IMR-90 (cell line): ENCODE results near the gene CREBBP. TPM values are rescaled to one million over a fixed set of nuclear protein-coding genes. Genes with fewer than 3 reads are reported as not detected.

Source experiments
- ATAC-seq: fragments of 200-7000 bp; cut with Tn5 transposase; 2 replicates; pipeline ENCODE4 v1.9.1; 2020; ENCODE audit warnings: low read depth, mild to moderate bottlenecking, moderate library complexity
- BruUV-seq: library from RNA; stranded (reverse); fragments of 400-500 nt; replicated peaks from 2 replicates; lab custom pipeline; 2021; lab: Mats Ljungman, UMichigan
- CTCF ChIA-PET: fragments of 300-600 bp; formaldehyde crosslinking; extraction: SDS; loops from one replicate; lab custom pipeline; 2021; ENCODE audit warnings: antibody characterized with exemption; lab: Yijun Ruan, JAX
- POLR2A ChIA-PET: fragments of 300-600 bp; sonication (Branson Sonifier 250); formaldehyde crosslinking; loops from one replicate; lab custom pipeline; 2022; ENCODE audit warnings: antibody characterized with exemption; ENCODE audit not compliant: unreplicated experiment; lab: Charles Lee
- DNase-seq: peaks from one replicate; pipeline ENCODE4 v3.0.0; 2013
- H2AFZ ChIP-seq: replicated peaks from 2 replicates; pipeline ENCODE3; 2013; ENCODE audit warnings: low read length, mild to moderate bottlenecking; ENCODE audit not compliant: poor library complexity
- H2AK5ac ChIP-seq: 2 replicates; pipeline ENCODE4 v1.6.1; 2013; ENCODE audit warnings: low read depth, low read length, inconsistent platforms
- H2AK9ac ChIP-seq: replicated peaks from 2 replicates; pipeline ENCODE3; 2013; ENCODE audit warnings: mild to moderate bottlenecking, low read depth, low read length, moderate library complexity; ENCODE audit not compliant: poor library complexity
- H2BK120ac ChIP-seq: 2 replicates; pipeline ENCODE4 v1.6.1; 2013; ENCODE audit warnings: low read depth, low read length, inconsistent platforms
- H2BK15ac ChIP-seq: 3 replicates; pipeline ENCODE4 v1.6.1; 2013; ENCODE audit warnings: low read depth, low read length, inconsistent platforms
- H2BK20ac ChIP-seq: 2 replicates; pipeline ENCODE4 v1.6.1; 2013; ENCODE audit warnings: low read depth, mild to moderate bottlenecking, inconsistent platforms, low read length, moderate library complexity
- H2BK5ac ChIP-seq: 2 replicates; pipeline ENCODE4 v1.6.1; 2013; ENCODE audit warnings: mild to moderate bottlenecking, low read depth, low read length, inconsistent platforms; ENCODE audit not compliant: poor library complexity, severe bottlenecking
- H3K14ac ChIP-seq: replicated peaks from 2 replicates; pipeline ENCODE4 v1.6.1; 2013; ENCODE audit warnings: low read depth, low read length, inconsistent platforms
- H3K18ac ChIP-seq: 2 replicates; pipeline ENCODE4 v1.6.1; 2013; ENCODE audit warnings: low read depth, low read length, control low read depth
- H3K23ac ChIP-seq: 2 replicates; pipeline ENCODE4 v1.6.1; 2013; ENCODE audit warnings: low read depth, low read length, inconsistent platforms
- H3K27ac ChIP-seq: 2 replicates; pipeline ENCODE4 v1.5.1; 2013; ENCODE audit warnings: mild to moderate bottlenecking, control low read depth, low read length; ENCODE audit not compliant: insufficient read depth
- H3K27me3 ChIP-seq: 2 replicates; pipeline ENCODE4 v1.6.1; 2013; ENCODE audit warnings: low read length; ENCODE audit not compliant: control insufficient read depth, insufficient read depth
- H3K36me3 ChIP-seq: 2 replicates; pipeline ENCODE4 v1.6.1; 2013; ENCODE audit warnings: low read length, mixed read lengths; ENCODE audit not compliant: control insufficient read depth, insufficient read depth
- H3K4ac ChIP-seq: 2 replicates; pipeline ENCODE4 v1.6.1; 2013; ENCODE audit warnings: low read depth, low read length, inconsistent platforms
- H3K4me1 ChIP-seq: 2 replicates; pipeline ENCODE4 v1.6.1; 2013; ENCODE audit warnings: low read length, mixed read lengths; ENCODE audit not compliant: control insufficient read depth, insufficient read depth
- H3K4me2 ChIP-seq: 2 replicates; pipeline ENCODE4 v1.6.1; 2013; ENCODE audit warnings: low read depth, mild to moderate bottlenecking, control low read depth, low read length, moderate library complexity
- H3K4me3 ChIP-seq: 2 replicates; pipeline ENCODE4 v1.5.1; 2013; ENCODE audit warnings: low read depth, mild to moderate bottlenecking, control low read depth, low read length, moderate library complexity; ENCODE audit not compliant: insufficient read depth
- H3K56ac ChIP-seq: 2 replicates; pipeline ENCODE4 v1.6.1; 2013; ENCODE audit warnings: low read length, inconsistent platforms; ENCODE audit not compliant: insufficient read depth; ENCODE audit errors: extremely low read depth
- H3K79me1 ChIP-seq, 2 experiments: 2 replicates each; pipeline ENCODE4 v1.6.1; 2013; ENCODE audit warnings: low read length in 2 of 2, inconsistent platforms in 1 of 2, low read depth in 1 of 2
- H3K9ac ChIP-seq: 2 replicates; pipeline ENCODE4 v1.6.1; 2013; ENCODE audit warnings: low read depth, low read length, control low read depth
- H3K9me1 ChIP-seq: 2 replicates; pipeline ENCODE4 v1.6.1; 2013; ENCODE audit warnings: low read length, inconsistent platforms; ENCODE audit not compliant: insufficient read depth
- H3K9me3 ChIP-seq: 2 replicates; pipeline ENCODE4 v1.6.1; 2013; ENCODE audit warnings: low read length; ENCODE audit not compliant: control insufficient read depth, insufficient read depth
- H4K20me1 ChIP-seq: 2 replicates; pipeline ENCODE4 v1.6.1; 2013; ENCODE audit warnings: low read length, inconsistent platforms; ENCODE audit not compliant: insufficient read depth
- H4K5ac ChIP-seq: 2 replicates; pipeline ENCODE4 v1.6.1; 2013; ENCODE audit warnings: mild to moderate bottlenecking, low read depth, low read length, control low read depth
- H4K8ac ChIP-seq, 2 experiments: 2 replicates each; pipeline ENCODE4 v1.6.1; 2013; ENCODE audit warnings: low read depth in 2 of 2, low read length in 2 of 2, control low read depth in 1 of 2, inconsistent platforms in 1 of 2
- H4K91ac ChIP-seq: 2 replicates; pipeline ENCODE4 v1.6.1; 2013; ENCODE audit warnings: low read depth, low read length, inconsistent platforms; ENCODE audit not compliant: insufficient read depth
- CHD1 ChIP-seq: IDR thresholded peaks from 2 replicates; pipeline ENCODE4 v1.6.1; 2012; ENCODE audit warnings: low read depth, low read length, improper control_type of control experiment
- FOS ChIP-seq: fragments of 150-350 bp; IDR thresholded peaks from 2 replicates; pipeline ENCODE4 v1.6.1; 2016; ENCODE audit warnings: low read depth, low read length
- MAZ ChIP-seq: IDR thresholded peaks from 2 replicates; pipeline ENCODE4 v1.6.1; 2012; ENCODE audit warnings: low read depth, mild to moderate bottlenecking, low read length, improper control_type of control experiment, moderate library complexity, borderline replicate concordance
- POLR2A ChIP-seq: IDR thresholded peaks from 2 replicates; pipeline ENCODE4 v1.6.1; 2012; ENCODE audit warnings: mild to moderate bottlenecking, low read depth, low read length
- WGBS, 2 experiments: methylation state at CpG; one replicate each; pipeline versions ENCODE4 v1.1.5 to v1.1.7; 2013; ENCODE audit warnings: missing lambda C conversion rate in 2 of 2; ENCODE audit not compliant: insufficient read length in 1 of 2; ENCODE audit errors: extremely low coverage in 2 of 2; 5-methylcytosine and 5-hydroxymethylcytosine counted together
- dilution Hi-C: fragments of 300-500 bp; cut with HindIII; formaldehyde crosslinking; loops from one replicate; pipeline ENCODE4 v1.14.3; 2018; ENCODE audit warnings: low sequenced_read_pairs; ENCODE audit not compliant: unreplicated experiment
- in situ Hi-C: fragments of 300-500 bp; cut with MboI; formaldehyde crosslinking; loops from 3 replicates; pipeline ENCODE4 v1.14.3; 2019; ENCODE audit warnings: low sequenced_read_pairs, inconsistent platforms, mixed read lengths
- intact Hi-C: fragments of 100-400 bp; cut with micrococcal nuclease; formaldehyde crosslinking; loops from 2 replicates; pipeline ENCODE4 v1.10.0; 2022
- polyA plus RNA-seq, 3 experiments: library from polyadenylated mRNA; depleted of rRNA; stranded (reverse); fragments of >200 nt; gene quantifications; 2 replicates each; pipeline ENCODE4 v1.2.3, GENCODE V29; 2012; ENCODE audit warnings: low replicate concordance in 1 of 3
- total RNA-seq: library from RNA; depleted of rRNA; stranded (reverse); fragments of >200 nt; gene quantifications from 2 replicates; pipeline ENCODE4 v1.2.3, GENCODE V29; 2012

CREBBP gene
- total and polyA plus RNA-seq, 2 of the 4 experiments (the other 2 are of a cell fraction): 7.3 to 12.5 TPM

DNA sequence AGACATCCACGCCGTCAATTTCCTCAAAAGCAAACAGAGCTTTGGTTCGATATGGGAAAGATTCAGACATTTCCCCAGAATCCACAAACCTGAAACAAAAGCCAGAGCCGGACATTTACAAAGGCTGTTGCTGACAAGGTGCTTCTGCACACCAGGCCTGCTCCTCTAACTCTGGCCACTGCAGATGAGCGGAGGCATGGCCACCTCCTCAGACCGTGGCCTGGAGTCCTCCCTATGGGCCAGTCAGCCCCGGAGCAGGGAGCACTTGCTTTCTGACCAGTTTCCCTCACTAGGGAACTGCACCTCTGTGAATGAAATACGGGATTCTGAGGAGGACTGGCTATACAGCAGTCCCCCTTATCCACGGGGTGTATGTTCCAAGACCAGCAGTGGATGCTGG is 140.9 kb downstream of the CREBBP start:
- no peak overlapping the region for H2BK15ac ChIP-seq
- H3K14ac ChIP-seq: no peak overlapping the region
- no peaks in the 10 kb centered on the region for H3K4me1 ChIP-seq
- H3K4me2 ChIP-seq: no peak overlapping the region
- H2BK5ac ChIP-seq: no peak overlapping the region
- no peak overlapping the region for H3K18ac ChIP-seq
- no TSS peak for BruUV-seq
- DNase-seq: no peak
- peaks cover 12% of the 10 kb centered on the region for H4K20me1 ChIP-seq
- H4K8ac ChIP-seq: no peak overlapping the region
- H2AK5ac ChIP-seq: no peak overlapping the region
- peaks cover 8% of the 10 kb centered on the region; the same call in 1 of the 2 replicates for H3K9me1 ChIP-seq
- H3K36me3 ChIP-seq: peaks cover 75% of the 10 kb centered on the region
- no CpG with 5 or more reads among the region's 9 CpGs for WGBS, 2 experiments
- POLR2A ChIA-PET: interaction anchor here (0.6 kb wide), 1 partner anchor 132 kb away, joined by 7 read pairs; no protein-coding TSS in a partner anchor
- H3K27me3 ChIP-seq: no peaks in the 10 kb centered on the region
- no peak overlapping the region for H2BK120ac ChIP-seq
- dilution Hi-C loops: no loop called here
- H3K9ac ChIP-seq: no peak overlapping the region
- H3K4me3 ChIP-seq: no peak overlapping the region
- no peak overlapping the region for H3K4ac ChIP-seq
- intact Hi-C loops: no loop called here
- TF ChIP-seq POLR2A: no peak
- no peak for TF ChIP-seq MAZ
- no peak for TF ChIP-seq CHD1
- no peak for TF ChIP-seq FOS
- in situ Hi-C loops: no loop called here
- no peak overlapping the region for H3K56ac ChIP-seq
- no peak overlapping the region for H3K23ac ChIP-seq
- no peak overlapping the region for H2AK9ac ChIP-seq
- H3K9me3 ChIP-seq: no peaks in the 10 kb centered on the region
- no peak overlapping the region for H2AFZ ChIP-seq
- no peak overlapping the region for H4K91ac ChIP-seq
- peaks cover 34 to 56% of the 10 kb centered on the region in 2 experiments for H3K79me1 ChIP-seq
- H3K27ac ChIP-seq: no peak overlapping the region
- no peak overlapping the region for H4K5ac ChIP-seq
- ATAC-seq: no peak
- CTCF ChIA-PET: no interaction called here
- H2BK20ac ChIP-seq: no peak overlapping the region
